ENCODE data around the gene P2RY4. TPM values are rescaled to one million over a fixed set of nuclear protein-coding genes. Genes with fewer than 3 reads are reported as not detected.

Gene P2RY4
- total and polyA plus RNA-seq, 2 of the 13 experiments (the other 11 are each of a cell fraction or from before 2014, with no cell fraction given): 0.07 to 0.49 TPM

DNA sequence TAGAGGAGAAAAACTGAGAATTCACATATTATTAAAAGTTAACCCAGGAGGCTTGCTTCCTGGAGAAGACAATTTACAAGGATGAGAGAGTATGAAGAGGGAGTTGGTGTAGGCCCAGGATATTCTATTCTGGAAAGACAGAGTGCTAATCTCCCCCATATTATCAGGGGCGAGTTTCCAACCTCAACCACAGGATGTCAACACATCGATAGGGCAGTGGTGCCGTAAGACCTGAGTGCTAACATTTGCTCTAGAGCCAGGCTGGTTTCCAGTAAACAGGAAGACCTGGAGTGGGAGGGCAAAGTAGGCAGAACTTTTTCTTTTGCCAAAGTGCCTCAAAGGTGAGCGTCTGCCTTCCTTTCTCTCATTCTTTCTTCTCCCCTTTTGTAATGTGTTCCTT lies 28.3 kb downstream of the P2RY4 start (continued):
- TF ChIP-seq, protein P1, sequence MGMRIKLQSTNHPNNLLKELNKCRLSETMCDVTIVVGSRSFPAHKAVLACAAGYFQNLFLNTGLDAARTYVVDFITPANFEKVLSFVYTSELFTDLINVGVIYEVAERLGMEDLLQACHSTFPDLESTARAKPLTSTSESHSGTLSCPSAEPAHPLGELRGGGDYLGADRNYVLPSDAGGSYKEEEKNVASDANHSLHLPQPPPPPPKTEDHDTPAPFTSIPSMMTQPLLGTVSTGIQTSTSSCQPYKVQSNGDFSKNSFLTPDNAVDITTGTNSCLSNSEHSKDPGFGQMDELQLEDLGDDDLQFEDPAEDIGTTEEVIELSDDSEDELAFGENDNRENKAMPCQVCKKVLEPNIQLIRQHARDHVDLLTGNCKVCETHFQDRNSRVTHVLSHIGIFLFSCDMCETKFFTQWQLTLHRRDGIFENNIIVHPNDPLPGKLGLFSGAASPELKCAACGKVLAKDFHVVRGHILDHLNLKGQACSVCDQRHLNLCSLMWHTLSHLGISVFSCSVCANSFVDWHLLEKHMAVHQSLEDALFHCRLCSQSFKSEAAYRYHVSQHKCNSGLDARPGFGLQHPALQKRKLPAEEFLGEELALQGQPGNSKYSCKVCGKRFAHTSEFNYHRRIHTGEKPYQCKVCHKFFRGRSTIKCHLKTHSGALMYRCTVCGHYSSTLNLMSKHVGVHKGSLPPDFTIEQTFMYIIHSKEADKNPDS (CRISPR knock-in tag; IDR thresholded peaks at IDR 0.05): no peak
- TF ChIP-seq ZNF761 (CRISPR knock-in tag; conservative IDR thresholded peaks at IDR 0.05) (no peak), ZNF274 (CRISPR knock-in tag; IDR thresholded peaks at IDR 0.05) (no peak), IKZF4 (CRISPR knock-in tag; IDR thresholded peaks at IDR 0.05; ENCODE audit: borderline replicate concordance, low read depth, not compliant biosample characterization) (no peak), NR2F2 (IDR thresholded peaks at IDR 0.05; ENCODE audit: borderline replicate concordance, low read depth) (no peak)
- TF ChIP-seq, protein P2, sequence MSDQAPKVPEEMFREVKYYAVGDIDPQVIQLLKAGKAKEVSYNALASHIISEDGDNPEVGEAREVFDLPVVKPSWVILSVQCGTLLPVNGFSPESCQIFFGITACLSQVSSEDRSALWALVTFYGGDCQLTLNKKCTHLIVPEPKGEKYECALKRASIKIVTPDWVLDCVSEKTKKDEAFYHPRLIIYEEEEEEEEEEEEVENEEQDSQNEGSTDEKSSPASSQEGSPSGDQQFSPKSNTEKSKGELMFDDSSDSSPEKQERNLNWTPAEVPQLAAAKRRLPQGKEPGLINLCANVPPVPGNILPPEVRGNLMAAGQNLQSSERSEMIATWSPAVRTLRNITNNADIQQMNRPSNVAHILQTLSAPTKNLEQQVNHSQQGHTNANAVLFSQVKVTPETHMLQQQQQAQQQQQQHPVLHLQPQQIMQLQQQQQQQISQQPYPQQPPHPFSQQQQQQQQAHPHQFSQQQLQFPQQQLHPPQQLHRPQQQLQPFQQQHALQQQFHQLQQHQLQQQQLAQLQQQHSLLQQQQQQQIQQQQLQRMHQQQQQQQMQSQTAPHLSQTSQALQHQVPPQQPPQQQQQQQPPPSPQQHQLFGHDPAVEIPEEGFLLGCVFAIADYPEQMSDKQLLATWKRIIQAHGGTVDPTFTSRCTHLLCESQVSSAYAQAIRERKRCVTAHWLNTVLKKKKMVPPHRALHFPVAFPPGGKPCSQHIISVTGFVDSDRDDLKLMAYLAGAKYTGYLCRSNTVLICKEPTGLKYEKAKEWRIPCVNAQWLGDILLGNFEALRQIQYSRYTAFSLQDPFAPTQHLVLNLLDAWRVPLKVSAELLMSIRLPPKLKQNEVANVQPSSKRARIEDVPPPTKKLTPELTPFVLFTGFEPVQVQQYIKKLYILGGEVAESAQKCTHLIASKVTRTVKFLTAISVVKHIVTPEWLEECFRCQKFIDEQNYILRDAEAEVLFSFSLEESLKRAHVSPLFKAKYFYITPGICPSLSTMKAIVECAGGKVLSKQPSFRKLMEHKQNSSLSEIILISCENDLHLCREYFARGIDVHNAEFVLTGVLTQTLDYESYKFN (CRISPR knock-in tag; conservative IDR thresholded peaks at IDR 0.05): 0 out of 2 replicates have a peak, but pooled peaks have one; percentile 12
- TF ChIP-seq, protein P3, sequence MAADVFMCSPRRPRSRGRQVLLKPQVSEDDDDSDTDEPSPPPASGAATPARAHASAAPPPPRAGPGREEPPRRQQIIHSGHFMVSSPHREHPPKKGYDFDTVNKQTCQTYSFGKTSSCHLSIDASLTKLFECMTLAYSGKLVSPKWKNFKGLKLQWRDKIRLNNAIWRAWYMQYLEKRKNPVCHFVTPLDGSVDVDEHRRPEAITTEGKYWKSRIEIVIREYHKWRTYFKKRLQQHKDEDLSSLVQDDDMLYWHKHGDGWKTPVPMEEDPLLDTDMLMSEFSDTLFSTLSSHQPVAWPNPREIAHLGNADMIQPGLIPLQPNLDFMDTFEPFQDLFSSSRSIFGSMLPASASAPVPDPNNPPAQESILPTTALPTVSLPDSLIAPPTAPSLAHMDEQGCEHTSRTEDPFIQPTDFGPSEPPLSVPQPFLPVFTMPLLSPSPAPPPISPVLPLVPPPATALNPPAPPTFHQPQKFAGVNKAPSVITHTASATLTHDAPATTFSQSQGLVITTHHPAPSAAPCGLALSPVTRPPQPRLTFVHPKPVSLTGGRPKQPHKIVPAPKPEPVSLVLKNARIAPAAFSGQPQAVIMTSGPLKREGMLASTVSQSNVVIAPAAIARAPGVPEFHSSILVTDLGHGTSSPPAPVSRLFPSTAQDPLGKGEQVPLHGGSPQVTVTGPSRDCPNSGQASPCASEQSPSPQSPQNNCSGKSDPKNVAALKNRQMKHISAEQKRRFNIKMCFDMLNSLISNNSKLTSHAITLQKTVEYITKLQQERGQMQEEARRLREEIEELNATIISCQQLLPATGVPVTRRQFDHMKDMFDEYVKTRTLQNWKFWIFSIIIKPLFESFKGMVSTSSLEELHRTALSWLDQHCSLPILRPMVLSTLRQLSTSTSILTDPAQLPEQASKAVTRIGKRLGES (CRISPR knock-in tag; IDR thresholded peaks at IDR 0.05; ENCODE audit: borderline replicate concordance): no peak
- TF ChIP-seq, protein P4, sequence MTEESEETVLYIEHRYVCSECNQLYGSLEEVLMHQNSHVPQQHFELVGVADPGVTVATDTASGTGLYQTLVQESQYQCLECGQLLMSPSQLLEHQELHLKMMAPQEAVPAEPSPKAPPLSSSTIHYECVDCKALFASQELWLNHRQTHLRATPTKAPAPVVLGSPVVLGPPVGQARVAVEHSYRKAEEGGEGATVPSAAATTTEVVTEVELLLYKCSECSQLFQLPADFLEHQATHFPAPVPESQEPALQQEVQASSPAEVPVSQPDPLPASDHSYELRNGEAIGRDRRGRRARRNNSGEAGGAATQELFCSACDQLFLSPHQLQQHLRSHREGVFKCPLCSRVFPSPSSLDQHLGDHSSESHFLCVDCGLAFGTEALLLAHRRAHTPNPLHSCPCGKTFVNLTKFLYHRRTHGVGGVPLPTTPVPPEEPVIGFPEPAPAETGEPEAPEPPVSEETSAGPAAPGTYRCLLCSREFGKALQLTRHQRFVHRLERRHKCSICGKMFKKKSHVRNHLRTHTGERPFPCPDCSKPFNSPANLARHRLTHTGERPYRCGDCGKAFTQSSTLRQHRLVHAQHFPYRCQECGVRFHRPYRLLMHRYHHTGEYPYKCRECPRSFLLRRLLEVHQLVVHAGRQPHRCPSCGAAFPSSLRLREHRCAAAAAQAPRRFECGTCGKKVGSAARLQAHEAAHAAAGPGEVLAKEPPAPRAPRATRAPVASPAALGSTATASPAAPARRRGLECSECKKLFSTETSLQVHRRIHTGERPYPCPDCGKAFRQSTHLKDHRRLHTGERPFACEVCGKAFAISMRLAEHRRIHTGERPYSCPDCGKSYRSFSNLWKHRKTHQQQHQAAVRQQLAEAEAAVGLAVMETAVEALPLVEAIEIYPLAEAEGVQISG (CRISPR knock-in tag; IDR thresholded peaks at IDR 0.05): no peak

Measured in HepG2 (cell line).